ENCODE measurements around the gene PFDN2.

PFDN2 gene, protein sequence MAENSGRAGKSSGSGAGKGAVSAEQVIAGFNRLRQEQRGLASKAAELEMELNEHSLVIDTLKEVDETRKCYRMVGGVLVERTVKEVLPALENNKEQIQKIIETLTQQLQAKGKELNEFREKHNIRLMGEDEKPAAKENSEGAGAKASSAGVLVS

DNA sequence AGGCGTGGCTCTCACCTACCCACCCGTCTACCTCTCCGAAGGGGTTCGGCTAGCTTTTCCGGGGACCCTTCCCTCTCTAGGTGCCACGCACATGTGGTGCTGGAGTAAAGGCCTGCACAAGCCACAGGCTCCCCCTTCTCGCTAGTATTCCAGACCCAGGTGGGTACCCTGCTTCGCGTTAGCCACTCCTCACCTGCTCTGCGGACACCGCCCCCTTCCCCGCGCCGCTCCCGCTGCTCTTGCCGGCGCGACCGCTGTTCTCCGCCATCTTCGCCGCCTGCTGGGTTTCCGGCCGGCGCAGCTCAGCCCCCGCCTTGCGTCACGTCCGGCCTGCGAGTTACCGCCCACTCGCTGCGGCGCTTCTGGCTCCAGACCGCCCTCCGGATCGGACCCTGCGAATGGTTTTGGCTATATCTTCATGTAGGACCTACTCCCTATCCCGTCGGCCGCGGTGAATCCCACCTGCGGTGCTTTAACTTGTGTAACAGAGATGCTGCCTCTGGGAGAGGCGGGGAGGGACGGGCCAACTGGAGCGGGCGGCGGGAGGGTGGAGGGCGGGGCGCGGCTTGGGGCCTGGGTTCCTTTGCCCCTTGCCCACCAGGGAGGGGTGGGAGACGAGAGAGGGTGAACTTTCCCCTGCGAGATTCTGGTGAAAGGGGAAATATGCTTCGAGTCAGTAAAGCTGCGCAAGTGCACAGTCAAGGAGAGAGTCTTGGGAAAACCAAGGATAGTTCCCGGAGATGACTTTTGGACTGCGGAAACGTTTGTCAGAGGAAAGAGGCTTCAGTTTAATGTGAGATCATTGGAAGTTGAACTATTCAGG, at the start of gene PFDN2, which contains the start of gene NIT1:
TSS of gene PFDN2 (minus strand) at position 279 of the 823 bp plus-strand sequence. CDS start at position 268, 11 bp downstream.
TSS of gene NIT1 (plus strand) at position 347 of the 823 bp plus-strand sequence. CDS start at position 419, 72 bp downstream.
- TF ChIP-seq, protein P1, sequence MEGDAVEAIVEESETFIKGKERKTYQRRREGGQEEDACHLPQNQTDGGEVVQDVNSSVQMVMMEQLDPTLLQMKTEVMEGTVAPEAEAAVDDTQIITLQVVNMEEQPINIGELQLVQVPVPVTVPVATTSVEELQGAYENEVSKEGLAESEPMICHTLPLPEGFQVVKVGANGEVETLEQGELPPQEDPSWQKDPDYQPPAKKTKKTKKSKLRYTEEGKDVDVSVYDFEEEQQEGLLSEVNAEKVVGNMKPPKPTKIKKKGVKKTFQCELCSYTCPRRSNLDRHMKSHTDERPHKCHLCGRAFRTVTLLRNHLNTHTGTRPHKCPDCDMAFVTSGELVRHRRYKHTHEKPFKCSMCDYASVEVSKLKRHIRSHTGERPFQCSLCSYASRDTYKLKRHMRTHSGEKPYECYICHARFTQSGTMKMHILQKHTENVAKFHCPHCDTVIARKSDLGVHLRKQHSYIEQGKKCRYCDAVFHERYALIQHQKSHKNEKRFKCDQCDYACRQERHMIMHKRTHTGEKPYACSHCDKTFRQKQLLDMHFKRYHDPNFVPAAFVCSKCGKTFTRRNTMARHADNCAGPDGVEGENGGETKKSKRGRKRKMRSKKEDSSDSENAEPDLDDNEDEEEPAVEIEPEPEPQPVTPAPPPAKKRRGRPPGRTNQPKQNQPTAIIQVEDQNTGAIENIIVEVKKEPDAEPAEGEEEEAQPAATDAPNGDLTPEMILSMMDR (conservative IDR thresholded peaks at IDR 0.05; ENCODE audit: low read length) = no peak
- peak within 1 kb of the TSS; percentile 100 for H3K4me3 ChIP-seq (ENCODE audit: low read length)
- peak; percentile 77 for DNase-seq (ENCODE audit: low read depth)

DNA sequence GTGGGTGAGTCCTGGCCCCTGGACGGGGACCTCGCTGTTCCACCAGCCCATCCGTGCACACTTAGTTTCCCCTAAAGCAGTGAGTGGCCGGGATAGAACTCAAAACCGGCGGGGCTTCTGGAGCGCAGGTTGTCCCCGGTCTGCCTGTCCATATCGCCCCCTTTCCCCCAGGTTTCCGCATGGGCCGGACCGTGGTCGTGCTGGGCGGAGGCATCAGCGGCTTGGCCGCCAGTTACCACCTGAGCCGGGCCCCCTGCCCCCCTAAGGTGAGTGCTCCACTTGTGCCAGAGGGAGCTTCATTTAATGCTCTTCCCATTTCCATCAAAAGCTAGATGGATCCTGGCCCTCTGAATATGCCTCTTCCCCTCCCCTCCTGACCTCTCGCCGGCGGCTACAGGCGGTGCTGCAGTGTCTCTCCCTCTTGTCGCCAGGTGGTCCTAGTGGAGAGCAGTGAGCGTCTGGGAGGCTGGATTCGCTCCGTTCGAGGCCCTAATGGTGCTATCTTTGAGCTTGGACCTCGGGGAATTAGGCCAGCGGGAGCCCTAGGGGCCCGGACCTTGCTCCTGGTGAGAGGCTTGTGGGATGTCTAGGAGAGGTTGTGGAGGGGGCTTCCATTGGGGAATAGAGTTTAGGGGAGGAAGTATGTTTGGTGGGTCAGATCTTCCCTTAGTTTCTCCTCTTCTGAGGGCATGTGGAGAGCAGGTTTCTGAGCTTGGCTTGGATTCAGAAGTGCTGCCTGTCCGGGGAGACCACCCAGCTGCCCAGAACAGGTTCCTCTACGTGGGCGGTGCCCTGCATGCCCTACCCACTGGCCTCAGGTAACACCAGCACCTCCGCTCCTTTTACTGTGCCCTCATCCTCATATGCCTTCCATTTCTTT, 49.1 kb upstream of the PFDN2 start:
- H3K4me3 ChIP-seq (ENCODE audit: low read length) = peak overlapping the region; percentile 92
- TF ChIP-seq, protein P1 (conservative IDR thresholded peaks at IDR 0.05; ENCODE audit: low read length) = no peak
- DNase-seq (ENCODE audit: low read depth) = no peak

DNA sequence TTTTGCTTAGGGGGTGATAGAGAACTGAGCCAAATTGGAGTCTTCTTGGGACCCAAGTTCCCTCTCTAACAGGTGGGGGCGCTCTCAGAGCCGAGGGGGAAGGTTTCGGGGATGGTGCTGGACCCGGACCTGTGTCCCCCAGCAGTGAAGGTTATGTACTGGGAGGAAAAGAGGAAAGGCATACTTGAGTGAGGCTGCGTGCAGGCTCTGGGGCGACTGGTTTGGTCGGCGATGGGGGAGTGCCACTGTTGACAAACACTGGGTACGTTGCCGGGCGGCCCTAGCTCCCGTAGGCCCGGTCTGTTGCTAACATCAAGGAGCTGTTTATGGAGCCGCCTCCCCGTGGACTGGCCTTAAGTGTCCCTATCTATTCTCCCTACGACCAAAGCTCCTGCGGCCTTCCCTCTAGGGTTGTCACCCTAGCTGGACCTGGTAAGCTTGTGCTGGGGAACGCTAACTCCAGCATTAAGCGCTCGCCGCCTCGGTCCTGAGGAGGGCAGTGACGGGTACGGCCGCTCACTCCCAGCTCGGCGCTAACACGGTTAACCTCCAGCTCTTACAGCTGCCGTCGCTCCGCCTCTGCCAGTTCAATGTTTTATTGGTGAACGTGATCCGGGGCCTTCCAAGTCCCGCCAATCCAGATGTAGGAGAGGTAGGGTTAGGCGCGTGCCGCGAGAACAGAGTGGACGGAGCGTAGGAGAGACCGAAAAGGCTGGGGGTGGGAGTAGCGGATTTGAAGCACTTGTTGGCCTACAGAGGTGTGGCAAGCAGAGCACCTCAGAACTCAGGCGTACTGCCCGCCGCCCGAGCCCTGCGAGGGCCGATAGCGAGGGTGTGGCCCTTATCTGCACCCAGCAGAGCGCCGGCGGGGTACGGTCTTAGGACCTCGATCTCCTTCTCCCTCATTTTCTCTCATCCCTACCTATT, 48.2 kb upstream of the PFDN2 start, which contains the start of gene PPOX:
TSS of gene PPOX (plus strand) at position 685 of the 927 bp plus-strand sequence. CDS start 422 bp downstream, outside the sequence.
- peak within 1 kb of the TSS; percentile 92 for H3K4me3 ChIP-seq (ENCODE audit: low read length)
- TF ChIP-seq, protein P1 (conservative IDR thresholded peaks at IDR 0.05; ENCODE audit: low read length) = peak; percentile 59
- peak; percentile 98 for DNase-seq (ENCODE audit: low read depth)

DNA sequence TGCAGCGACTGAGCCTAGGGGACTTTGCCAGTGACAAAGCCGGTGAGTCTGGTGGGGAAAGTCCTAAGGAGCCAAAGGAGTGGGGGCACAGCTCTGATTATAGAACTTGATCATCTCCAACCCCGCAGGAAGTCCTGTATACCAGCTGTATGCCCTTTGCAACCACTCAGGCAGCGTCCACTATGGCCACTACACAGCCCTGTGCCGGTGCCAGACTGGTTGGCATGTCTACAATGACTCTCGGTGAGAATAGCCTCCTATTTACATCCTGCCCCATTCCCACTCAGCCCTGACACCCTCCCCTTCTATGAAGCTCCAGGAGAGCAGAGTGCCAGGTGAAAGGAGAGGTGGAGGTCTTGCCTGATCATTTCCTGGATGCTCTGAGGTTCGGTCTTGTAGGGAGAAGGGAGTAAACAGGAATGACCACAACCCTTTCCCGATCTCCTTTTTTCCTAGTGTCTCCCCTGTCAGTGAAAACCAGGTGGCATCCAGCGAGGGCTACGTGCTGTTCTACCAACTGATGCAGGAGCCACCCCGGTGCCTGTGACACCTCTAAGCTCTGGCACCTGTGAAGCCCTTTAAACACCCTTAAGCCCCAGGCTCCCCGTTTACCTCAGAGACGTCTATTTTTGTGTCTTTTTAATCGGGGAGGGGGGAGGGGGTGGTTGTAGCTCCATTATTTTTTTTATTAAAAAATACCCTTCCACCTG, 47.2 kb upstream of the PFDN2 start:
- TF ChIP-seq, protein P1 (conservative IDR thresholded peaks at IDR 0.05; ENCODE audit: low read length) = no peak
- peak overlapping the region; percentile 92 for H3K4me3 ChIP-seq (ENCODE audit: low read length)
- no peak for DNase-seq (ENCODE audit: low read depth)

DNA sequence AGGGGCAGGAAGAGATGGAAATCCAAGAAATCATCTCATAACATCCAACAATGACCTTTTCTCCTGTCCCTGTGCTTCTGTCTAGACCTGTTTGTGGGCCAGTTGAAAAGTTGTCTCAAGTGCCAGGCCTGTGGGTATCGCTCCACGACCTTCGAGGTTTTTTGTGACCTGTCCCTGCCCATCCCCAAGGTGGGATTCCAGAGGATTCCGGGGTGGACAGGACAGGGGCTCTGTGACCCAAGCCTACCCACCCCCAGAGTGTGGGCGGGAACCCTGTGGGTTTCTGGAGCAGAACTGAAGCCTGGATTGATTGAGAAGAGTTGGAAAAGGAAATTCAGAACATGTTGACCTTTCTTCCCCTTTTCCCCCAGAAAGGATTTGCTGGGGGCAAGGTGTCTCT, 46.0 kb upstream of the PFDN2 start:
- TF ChIP-seq, protein P1 (conservative IDR thresholded peaks at IDR 0.05; ENCODE audit: low read length) = no peak
- no peak for DNase-seq (ENCODE audit: low read depth)
- H3K4me3 ChIP-seq (ENCODE audit: low read length) = no peak overlapping the region

Measured in AG10803 (cell line).